GM12872 (cell line): ENCODE data around the gene ZBTB42.

Source experiments
- CTCF ChIP-seq: IDR thresholded peaks from 3 replicates; pipeline ENCODE4 v1.5.1; 2011; ENCODE audit warnings: low read depth, mild to moderate bottlenecking, low read length, moderate library complexity; ENCODE audit not compliant: insufficient read depth

The ZBTB42 gene

GRCh38 chr14:104776961-104777807, 23.7 kb upstream of the ZBTB42 start:
- TF ChIP-seq CTCF, result no peak

DNA sequence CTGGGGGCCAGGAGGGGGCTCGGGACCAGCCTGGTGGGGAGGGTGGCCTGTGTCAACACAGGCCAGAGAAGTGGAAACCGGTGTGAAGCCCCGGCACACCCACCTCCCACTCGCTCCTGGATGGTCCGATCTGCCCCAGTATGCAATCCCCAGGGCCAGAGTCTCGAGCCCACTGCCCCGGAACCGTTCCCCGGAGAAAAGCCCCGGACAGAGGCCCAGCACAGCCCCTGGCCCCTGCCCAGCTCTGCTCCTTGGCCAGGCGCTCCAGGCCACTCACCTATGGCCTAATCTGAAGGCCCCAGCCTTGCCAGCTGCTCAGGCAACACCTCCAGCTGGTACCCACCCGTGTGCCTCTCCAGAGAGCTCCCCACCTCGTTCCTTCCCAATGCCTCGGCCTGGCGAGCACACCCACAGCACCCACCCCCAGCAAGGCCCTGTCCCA, 23.1 kb upstream of the ZBTB42 start:
- TF ChIP-seq CTCF, result no peak

DNA sequence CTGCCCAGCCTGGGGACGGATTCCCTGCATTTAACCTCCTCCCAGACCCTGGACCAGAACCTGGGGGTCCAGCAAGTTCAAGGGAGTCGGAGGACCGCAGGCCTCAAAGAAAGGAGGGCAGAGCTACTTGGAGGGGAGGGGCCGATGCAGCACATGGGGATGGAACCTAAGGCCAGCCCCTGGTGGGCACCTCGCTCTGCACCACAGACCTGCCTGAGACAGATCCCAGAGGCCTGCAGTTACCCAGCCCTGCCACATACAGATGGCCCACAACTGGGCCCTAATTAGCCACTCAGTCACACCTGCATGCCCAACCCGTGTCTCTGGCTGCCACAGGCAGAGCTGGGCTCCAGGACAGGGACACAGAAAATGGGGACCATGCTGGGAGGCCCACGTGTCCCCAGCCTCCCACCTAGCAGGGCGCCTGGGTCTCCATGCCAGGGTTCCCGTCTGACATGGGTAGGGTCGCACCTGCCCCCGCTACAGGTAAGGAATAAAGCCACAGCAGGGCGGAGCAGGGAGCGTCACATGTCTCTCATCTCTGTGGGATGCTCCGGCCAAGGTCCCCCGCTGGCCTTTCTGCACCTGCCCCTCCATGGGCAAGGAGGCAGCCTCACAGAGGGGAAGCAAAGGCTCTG, 22.1 kb upstream of the ZBTB42 start:
- no peak for TF ChIP-seq CTCF

- no peak for TF ChIP-seq CTCF
These were observed 21.0 kb upstream of the ZBTB42 start for GRCh38 chr14:104779776-104780512.

DNA sequence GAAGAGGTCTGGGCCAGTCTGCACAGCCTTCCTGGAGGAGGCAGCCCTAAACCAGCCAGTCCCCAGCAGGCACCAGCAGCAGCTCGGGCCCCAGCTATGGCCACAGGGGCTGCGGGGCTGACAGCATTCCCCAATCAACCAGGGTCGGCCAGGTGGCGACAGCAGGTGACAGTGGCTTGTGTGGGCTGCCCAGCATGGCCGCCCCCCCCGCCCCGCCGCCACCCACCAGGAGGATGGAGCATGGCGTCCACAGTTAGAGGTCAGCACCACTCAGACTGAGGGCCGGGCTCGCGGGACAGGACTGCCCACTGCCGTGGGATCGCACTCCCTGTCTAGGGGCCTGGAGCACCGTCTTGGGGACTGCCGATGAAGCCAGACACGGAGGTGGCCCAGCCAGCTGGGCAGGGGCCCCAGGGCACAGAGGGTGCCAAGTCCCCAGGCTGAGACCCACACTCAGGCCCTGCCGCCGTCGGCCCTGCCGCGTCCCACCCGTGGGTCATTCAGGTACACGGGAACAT, 20.3 kb upstream of the ZBTB42 start:
- TF ChIP-seq CTCF, result no peak

GRCh38 chr14:104781271-104782077, 19.4 kb upstream of the ZBTB42 start:
- no peak for TF ChIP-seq CTCF
